ENCODE measurements around the gene FAM168A.

The FAM168A gene

DNA sequence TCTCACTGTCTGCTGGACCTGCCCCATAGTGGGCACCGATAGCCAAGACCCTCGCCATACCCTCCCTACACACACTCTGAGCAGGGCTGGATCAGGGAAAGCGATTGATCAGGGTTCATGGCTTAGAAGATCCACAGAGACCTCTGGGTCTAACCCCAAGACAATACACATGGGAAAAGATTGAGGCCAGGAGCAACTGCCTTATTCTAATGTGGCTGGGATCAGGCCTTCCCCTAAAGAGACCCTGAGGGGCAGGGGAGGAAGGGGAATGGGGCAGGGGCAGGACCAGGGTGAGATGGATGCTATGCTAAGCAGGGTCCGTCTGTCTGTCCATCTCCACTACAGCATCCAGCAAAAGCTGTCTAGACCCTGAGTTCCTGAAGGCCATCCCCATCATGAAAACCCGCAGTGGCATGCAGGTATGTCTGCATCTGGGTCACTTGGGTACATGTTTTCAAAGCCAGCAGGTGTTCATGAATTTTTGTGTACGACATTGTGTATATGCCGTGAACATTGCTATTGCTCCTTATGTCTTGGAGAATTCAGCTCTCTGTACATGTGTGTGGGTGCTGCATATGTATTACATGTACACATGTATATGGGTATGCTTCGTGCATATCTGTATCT lies 237.1 kb downstream of the FAM168A start:
- no peak for DNase-seq

DNA sequence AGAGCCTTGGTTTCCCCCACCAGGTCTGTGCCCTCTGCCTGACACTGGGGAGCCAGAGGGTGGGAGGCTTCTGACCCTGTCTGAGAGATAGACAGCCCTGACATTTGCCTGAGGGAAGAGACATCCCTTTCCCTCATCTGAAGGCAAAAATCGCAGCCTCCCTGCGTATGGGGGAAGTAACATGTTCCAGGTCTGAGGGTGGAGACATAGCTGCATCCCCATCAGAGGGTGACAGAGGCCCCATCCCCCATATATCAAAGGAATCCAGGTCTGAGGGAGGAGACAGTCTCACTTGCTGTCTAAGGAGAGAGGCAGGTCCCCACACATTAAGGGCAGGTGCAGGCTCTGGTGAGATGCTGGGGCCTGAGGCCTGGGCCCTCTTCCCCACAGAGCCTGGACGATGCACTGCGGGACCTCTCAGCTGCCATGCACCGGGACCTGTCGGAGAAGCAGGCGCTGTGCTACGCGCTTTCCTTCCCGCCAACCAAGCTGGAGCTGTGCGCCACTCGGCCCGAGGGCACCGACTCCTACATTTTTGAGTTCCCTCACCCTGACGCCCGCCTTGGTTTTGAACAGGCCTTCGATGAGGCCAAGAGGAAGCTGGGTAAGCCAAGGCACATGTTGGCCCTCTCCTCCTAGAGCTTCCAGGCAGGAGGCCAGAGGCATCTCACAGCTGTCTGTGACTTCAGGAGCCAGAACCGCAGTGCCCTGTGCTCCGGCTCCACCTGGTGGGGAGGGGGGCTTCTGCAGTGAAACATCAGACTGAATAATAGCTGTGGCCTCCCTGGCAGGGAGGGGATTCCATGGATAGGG lies 237.8 kb downstream of the FAM168A start:
- DNase-seq, result no peak

DNA sequence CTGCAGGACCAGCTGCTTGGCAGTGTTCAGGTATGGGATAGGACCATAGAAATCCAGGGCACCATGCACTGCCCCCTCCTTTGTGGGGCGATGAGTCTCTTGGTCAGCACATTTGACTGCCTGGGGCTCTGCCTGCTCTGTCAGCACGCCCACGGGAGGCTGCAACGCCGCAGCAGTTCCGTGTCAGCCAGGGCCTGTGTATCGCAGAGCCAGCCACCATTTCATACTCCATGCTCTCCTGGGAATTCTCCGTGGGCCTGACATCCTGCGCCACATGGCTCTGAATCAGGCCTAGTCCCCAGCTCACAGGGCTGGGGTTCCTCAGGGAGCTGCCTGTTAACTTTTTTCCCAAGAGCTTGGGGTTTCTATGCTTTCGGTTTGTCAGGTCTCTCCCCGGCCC lies 238.6 kb downstream of the FAM168A start:
- DNase-seq, result no peak

DNA sequence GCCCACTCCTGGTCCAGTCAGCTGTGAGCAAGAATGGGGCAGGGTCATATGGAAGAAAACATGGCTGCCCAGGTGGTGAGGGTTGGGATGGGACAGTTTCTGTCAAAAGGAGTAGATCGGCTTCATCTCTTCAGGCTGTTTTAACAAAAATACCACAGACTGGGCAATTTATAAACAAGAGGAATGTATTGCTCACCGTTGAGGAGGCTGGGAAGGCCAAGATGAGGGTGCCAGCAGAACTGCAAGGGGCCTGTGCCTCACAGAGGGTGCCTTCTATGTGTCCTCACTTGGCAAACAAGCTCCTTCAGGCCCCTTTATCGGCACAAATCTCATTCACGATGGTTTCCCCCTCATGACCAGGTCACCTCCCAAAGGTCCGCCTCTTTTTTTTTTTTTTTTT lies 239.8 kb downstream of the FAM168A start:
- no peak for DNase-seq

DNA sequence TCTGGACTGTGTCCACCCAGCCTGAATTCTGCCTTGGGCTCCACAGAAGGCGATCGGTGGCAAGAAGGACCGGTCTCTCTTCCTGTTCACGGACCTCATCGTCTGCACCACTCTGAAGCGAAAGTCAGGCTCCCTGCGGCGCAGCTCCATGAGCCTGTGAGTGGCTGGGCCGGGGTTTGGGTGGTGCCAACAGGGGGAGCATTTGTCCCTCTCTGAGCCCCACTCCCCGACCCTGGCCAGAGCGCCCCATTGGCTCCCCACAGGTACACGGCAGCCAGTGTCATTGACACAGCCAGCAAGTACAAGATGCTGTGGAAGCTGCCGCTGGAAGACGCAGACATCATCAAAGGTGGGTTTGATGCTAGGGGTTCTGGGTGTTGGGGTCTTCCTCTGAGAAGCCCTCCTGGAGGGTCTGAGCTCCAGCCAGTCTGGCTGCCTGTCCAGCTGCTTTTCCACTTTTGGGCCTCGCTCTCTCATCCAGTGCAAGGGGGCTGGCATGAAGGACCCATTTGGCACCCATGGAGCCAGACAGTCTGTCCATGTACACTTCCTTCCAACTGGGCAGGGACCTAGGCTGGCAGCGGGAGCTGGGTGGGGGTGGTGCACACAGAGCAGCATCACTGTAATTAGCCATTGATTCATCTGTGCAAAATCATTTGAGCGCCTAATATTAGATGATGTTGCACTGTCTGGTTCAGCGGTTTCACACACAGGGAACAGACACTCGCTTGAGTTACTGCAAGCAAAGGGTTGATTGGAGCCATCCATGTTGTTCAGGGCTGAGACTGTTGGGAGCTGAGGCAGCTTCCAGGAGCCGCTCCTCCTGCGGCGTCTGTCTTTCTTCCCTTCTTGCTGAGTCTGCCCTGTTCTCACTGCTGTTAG lies 240.7 kb downstream of the FAM168A start:
- no peak for DNase-seq

DNA sequence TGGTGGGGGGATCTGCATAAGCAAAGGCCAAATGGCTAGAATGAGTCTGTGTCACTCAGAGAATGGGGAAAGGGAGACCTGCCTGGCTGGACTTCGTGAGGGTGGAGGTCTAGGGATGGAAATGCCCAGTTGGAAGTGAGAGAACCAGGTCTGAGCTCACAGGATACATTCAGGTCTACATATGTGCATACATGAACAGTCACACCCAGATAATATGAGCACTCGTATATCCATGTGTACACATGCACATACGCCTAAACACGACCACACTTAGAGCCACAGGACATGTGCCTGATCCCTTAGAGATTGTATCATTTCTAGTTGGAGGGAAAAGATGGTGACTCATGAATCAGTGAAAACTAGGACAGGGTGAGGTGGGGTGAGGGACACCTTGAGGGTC lies 242.8 kb downstream of the FAM168A start:
- no peak for DNase-seq

DNA sequence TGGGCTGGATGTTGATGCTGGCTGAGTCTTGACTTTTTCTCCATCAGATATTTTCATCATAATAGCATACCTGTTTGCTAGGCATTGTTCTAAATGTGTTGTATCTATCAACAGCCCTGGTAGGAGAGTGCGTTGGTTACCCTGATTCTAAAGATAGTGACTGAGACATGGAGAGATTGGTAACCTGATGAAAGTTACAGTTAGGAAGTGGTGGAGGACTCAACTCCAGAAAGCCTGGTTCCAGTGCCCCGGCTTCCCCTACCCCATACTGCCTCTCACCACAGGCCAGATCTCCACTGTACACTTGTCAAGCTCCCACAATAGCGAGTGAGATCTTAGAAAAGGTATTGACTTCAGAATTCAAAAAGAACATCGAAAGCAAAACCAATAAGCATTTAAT lies 244.5 kb downstream of the FAM168A start:
- DNase-seq, result no peak

DNA sequence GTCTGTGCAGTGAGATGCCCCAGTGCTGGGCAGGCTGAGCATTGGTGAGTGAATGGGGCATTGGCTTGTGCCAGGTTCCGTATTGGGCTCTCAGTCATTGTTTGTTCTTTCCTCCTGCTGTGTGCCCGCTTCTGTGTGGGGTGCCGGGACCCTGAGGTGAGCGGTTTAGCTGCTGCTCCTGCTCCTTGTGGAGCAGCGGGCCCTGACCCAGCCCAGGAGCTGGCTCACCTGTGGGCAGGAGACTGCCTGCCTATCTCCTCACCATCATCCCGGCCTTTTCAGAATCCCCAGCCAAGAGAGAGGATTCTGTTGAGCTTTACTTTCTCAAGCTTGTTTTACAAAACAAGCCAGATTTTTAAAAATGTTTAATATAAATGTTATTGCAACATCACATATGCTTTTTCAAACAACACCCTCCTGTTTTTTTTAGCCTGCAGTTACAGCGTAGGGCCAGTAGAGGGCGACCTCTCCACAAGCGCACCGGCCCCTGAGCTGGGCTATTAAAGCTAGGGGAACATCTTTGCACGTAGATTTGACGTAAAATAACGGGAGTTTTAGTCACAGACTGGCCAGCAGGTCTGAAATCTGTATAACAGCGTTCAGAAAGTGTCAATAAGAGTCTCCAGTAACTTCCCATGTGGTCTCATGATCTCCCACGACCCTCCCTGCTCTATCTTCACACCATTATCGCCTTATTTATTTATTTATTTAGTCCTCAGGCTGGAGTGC lies 246.8 kb downstream of the FAM168A start:
- no peak for DNase-seq
